ENCODE measurements around the gene CAMK1D. TPM values are rescaled to one million over a fixed set of nuclear protein-coding genes. Genes with fewer than 3 reads are reported as not detected.

The CAMK1D gene
- polyA plus RNA-seq, 12 donors: 1.6 to 16.1 (median 3.5) TPM; not detected in 1

DNA sequence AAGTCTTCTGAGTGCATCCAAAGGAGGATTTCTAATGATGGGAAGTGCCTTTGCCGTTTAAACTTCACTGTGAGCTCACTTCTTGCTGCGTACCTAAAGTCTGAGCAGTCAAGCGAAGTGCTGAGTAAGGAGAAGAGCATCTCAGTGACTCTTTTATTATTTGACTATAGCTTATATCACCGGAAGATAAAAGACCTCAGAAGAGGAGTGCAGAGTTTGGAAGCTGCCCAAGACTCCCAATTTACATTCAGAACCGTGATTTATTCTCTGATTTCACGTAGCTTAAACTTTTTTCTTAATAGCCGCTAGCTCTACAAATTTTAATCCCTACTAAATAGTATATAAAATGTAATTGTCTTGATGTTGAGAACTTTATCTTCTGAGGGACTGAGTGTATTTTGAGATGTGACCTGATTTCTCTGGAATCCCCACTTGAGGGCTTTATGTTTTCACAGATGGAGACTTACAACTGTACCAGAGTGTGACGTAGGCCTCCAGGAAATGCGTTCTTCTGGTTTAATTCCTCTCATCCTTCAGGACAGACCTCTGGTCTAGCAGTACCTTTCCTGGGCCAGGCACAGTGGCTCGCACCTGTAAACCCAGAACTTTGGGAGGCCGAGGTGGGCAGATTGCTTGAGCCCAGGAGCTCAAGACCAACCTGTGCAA lies 51.1 kb downstream of the CAMK1D start:
- no peak for DNase-seq

DNA sequence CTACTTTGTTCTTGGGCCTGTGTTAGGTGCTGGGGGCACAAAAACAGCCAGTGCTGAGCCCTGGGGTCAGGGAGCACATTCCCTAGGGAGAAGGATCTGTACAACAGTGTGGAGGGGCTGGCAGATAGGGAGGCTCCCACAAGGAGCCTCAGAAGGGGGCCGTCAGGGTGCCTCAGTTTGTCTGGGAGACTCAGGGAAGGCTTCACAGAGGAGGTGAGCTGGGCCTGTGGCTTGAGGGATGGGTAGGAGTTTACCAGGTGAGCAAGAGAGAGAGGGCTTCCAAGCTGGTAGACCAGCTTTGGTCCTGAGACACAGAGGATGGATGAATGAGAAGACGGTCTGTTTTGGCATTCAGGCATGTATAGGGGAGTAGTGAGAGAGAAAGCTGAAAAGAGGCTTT lies 52.1 kb downstream of the CAMK1D start:
- DNase-seq: no peak

DNA sequence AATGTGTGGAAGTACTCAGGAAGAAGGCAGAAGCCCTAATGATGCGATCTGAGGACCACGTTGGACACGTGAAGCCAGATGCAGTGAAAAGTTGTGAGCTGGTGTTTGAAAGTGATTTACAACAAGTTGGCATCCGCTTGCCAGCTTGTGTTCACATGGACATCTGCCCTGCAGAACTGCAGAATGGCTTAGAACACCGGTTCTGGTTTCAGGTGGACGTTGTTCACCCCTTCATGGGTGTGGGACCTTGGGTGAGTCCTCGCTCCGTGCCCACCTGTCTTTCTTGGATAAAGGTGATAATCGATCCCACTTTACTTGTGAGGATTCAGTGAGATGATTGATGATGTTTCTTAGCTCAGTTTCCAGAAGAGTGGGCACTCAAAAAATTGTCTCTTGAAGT lies 53.8 kb downstream of the CAMK1D start:
- DNase-seq: no peak

DNA sequence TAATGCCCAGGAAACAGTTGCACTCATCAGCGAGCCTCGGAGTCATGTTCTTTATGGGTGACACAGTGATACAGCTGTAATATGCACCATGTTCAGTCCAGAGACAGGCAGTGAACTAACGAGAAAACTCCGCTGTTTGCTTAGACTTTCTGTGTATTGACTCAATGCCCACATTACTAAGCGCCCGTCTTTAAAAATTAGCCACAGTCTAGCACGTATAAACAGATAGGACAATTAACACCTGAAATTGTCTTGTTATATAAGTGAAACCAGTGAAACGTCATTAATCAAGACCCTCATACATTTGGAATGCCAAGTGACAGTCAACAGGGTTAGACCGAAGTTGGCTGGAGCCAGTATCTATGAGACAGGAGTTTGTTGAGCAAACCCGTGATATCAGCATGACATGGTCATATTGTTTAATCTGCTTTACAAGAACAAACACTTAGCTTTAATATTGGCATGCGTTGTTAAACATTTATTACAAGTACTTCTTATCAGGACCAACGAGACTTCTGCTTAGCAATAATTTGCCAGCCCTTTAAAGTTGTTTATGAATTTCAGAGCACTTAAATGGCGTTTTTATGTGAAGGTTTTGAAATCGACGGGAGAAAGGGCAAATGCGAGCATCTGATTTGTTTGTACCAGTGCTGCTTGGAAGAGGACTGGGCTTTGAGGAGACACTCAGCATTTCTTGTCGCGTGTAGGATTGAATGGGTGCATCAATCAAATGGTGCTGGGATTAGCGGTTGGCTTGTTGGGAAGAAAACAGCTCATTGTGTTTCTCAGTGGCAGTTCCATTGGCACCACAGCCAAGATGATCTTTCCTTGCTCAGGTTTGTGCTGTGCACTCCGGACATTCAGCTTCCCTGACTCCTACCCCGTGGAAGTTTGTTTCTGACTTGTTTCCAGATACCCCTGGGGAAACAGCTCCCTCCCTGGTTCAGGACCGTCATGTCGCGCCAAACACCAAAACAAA lies 56.3 kb downstream of the CAMK1D start:
- no peak for DNase-seq

DNA sequence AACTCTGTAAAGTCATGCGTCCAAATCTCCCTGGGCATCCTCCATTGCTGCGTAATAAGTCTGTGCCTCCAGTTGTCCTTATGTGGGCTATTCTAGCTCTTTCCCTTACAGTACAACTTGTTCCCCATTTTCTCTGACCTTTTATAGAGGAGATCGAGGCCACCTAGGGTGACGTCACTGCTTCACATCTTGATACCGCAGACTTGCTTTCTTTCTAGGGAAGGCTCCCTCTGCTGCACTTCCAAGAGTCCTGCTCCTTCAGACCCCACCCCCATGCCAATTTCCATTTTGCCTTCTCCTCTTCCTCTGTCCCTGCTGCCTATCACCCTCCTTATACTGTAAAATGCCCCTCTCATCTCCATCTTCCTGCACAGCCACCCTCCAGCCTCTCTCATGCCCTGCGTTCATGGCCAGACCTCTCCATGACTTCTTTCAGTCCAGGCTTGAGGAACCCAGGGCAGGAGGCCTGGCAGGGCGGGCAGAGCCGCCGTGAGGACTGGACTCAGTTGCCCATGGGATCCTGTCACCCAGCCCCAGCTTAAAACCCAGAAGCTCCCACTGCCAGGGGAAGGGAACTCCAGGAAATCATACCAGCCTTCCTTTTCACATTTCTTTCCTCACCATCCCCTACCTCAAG lies 57.5 kb downstream of the CAMK1D start:
- no peak for DNase-seq

DNA sequence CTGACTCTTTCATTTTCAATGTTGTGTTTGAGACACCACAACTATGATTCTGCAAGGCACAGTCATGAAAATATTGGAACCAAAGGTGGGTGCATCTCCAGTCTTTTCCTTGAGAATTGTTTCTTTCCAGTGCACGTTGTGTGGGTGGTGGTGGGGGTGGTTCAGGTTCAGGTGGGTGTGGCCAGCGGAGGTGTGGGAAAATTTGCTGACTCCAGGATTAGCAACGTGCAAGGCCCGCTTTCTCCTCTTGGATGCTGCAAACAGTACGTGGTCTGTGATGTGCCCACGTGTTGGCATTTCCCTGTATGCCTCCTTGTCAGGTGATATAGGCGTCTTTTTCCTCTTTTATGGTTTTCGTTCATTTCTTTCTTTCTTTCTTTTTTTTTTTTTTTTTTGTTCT lies 59.1 kb downstream of the CAMK1D start:
- DNase-seq: no peak

DNA sequence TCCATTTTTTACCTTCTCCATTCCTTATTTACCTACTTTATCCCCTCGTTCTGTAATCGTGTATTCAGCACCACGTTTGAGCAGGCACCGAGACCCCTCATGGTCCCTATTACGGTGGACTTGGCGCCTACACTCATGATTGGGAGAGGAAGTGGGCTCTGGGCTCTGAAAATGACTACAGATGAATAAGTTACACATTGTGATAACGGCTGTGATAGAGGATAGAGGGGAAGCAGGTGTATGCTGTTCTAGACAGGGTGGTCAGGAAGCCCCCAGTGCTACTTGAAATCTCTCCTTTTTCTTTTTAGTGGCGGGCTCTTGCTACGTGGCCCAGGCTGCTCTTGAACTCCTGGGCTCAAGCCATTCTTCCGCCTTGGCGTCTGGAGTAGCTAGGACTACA lies 59.8 kb downstream of the CAMK1D start:
- no peak for DNase-seq

DNA sequence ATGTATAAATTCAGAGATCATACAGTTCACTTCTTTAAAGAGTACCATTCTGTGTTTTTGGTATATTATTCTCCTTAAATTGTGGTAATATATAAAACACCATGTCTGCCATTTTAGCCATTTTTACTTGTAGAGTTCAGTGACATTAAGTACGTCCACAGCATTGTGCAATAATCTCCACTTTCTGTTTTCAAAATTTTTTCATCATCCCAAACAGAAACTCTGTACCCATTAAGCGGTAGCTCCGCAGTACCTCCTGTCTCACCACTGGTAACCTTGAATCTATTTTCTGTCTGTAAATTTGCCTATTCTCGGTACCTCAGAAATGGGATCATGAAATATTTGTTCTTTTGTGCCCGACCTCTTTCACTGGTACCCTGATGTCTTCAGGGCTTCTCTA lies 60.3 kb downstream of the CAMK1D start:
- no peak for DNase-seq

DNA sequence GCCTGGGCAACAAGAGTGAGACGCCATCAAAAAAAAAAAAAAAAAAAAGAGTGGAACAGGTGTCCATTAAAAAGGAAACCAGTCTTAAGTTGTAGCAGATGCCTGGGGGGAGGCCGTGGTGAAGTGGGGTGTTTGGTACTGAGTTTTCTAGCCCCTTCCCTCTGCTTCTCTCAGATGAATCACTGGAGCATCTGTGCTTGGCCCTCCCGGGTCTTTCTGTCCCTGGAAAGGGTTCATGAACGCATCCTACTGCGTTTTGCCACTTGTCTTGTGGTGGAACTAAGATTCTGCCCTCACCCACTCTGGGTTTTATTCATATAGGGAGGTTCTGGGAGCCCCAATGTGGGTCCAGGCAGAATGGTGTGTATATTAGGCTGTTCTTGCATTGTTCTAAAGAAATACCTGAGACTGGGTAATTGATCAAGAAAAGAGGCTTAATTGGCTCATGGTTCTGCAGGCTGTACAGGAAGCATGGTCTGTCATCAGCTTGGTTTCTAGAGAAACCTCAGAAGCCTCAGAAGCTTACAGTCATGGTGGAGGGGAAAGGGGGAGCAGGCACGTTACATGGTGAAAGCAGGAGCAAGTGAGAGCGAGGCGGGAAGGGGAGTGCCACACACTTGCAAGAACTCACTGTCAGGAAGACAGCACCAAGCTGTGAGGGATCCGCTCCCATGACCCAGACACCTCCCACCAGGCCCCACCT lies 63.5 kb downstream of the CAMK1D start:
- DNase-seq: no peak

DNA sequence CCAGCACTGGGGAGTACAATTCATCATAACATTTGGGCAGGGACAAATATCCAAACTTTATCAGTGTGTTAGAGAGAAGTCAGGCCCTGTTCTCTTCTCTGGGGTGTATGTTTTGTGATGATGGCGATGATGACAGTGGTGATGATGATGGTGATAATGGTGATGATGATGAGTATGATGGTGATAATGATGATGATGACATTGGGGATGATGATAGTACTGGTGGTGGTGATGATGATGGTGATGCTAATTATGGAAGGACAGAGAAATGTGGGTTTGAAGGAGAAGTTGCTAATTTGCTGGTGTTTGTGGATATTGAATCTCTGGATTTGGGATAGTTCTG lies 64.0 kb downstream of the CAMK1D start:
- no peak for DNase-seq

DNA sequence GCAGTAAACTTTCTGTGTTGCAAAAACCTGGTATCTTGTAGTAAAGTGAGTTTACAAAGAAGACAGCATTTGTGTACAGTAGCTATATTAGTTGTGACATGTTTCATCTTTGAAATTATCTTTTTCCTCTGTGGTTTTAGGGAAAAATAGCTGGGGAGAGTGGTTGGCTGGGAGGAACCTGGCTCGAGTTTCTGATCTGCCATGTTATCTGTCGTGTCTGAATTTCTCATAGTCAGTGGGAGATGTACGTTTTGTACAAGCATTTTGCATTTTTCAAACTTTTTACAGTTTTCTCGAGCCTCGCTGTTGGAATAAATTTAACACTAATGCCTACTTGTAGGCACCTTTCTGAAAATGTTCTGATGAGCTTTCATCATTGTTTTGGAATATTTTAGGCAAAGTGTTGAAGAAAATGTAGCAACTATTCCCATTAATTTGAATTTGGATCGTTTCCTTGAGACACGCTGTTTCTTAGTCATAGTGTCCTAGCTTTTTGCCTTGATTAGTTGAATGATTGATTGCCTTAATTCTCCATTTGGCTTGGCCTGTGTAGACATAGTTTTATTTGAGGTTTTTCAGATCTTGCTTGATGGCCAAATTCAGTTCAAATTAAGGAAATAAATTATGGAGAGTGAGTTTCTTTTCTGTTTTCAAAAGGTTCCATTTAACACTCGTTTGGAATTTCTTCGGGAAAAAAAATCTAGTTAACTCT lies 65.1 kb downstream of the CAMK1D start:
- DNase-seq: no peak

DNA sequence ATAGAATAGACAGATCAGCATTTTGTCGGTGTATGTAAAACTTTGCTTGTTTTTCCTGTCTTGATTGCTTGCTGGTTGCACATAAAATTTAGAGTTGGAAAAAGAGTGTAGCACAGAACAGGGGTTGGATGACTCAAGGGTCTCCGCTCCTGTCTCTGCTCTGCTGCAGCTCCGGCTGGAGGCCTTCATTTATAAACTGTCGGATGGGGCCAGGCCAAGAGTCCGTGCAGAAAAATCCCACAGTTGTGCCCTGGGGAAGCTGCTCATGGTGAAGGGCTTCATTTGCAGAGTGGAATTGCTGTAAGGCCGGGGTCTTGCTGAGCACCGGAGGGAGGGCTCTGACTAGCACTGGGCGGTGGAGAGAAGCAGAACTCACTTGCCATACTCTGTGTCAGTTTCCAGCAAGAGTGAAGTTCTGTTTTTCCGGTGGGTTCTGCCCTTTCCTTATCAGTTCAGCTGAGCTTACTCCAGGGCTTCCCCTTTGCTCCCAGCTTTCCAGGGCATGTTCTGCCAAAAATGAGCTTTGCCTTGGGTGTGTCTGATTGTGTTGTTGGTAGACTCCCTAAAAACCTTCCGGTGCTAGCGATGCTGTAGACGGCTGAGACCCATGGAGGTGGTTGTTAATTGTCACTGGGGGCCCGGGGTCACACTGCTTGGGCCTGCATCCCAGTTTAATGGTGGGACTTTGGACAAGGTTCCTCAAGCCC lies 67.2 kb downstream of the CAMK1D start:
- no peak for DNase-seq

DNA sequence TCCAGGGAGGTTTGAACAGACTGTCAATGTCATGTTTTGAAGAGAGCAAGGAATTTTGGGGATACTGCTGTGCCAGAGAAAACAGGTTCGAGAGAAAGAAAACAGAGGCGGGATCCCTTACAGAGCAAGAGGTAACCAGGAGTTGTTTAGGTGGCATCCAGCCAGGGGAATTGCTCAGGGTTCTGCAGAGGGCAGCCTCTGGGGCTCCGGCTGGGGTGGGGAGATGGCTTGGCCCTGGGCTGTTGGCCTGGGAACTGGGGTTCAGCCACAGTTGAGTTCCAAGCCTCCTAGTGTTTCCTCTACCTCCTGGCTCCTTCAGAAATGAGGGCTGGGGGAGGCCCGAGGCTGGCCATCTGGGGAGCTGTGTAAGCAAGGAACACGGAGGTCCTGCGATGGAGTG lies 68.0 kb downstream of the CAMK1D start:
- DNase-seq: no peak

DNA sequence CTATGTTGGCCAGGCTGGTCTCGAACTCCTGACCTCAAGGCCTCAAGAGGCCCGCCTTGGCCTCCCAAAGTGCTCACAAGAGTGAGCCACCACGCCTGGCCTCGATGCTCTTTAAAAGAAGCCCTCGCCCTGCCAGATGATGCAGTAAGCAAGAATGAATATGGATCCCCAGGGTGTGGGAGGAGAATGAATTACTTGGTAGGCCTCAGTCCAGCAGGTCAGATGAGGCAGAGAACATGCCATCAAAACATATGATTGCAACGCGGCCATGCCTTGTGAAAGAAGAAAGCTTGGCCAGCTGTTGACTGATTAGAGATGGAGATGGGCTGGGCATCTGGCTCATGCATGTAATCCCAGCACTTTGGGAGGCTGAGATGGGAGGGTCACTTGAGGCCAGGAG lies 68.7 kb downstream of the CAMK1D start:
- DNase-seq: no peak

DNA sequence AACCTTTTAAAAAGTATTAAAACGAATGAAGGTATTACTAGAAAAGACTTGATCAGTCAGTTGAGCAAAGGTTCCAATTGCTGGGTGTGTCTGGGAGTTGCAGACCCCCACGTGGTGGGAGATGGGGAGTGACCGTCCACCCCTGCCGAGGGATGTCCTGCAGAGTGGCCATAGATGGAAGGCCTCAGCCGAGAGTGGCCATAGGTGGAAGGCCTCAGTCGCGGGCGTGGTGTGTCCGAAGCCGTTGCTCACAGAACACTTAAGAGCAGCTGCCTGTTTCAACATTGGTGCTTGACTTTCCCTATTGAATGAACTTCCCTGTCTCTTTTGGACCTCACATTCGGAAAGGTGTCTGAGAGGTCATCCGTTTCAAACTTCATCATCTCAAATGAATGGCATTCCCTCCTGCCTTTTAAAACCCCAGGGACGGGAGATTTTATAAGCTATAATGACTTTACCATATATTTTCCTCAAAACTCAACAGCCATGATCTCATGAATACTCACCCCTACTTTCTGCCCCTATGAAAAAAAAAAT lies 69.4 kb downstream of the CAMK1D start:
- DNase-seq: no peak

DNA sequence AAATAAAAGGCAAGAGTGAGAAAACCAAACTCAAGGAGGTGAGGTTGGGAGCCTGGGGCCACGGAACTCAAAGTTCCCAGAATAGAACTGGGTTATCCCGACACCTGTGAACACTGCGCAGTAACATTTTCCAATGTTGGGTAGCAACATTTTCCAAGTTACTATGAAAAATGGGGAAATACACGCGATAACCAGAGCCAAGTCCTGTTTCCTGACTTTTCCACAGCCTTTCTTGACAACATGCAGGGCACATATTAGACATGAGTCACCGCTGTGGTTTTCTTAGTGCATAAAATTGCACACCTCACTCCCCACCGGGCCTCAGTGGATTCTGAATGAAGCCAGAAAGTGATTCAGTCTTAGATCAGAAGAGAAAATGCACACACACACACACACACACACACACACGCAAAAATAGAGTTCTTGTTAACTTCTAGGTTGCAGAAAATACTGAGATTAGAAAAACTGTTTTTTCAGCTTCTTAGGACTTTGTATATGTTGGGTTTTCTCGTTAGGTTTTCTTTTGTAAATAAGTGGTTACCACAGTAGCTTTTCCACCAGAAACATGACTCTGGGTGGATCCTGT lies 70.0 kb downstream of the CAMK1D start:
- DNase-seq: peak; percentile 79

DNA sequence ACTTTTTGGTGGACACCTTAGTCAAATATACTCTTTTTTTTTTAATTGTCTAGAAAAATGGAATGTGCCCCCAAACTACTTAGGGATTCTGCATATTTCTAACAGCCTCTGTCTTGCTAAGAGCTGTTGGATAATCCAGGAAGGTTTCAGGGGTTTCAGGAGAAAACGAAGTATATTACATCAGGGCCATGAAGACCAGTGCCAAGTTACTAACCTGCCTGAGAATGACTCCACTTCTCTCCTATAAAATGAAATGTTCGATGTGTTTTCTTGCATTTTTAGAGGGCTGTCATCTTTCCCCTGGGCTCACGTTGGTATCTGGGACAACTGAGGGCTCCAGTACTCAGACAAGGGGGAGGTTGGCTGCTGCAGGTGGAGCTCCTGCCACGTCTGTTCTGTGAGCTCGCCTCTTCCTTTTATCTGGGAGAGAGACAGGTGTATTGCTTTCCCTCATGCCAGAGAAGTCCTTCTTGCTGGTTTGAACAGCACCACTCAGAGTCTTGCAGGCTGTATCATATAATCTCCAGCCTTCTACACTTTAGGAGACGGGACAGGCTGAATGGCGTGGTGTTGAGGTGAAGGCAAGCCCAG lies 71.3 kb downstream of the CAMK1D start:
- no peak for DNase-seq

DNA sequence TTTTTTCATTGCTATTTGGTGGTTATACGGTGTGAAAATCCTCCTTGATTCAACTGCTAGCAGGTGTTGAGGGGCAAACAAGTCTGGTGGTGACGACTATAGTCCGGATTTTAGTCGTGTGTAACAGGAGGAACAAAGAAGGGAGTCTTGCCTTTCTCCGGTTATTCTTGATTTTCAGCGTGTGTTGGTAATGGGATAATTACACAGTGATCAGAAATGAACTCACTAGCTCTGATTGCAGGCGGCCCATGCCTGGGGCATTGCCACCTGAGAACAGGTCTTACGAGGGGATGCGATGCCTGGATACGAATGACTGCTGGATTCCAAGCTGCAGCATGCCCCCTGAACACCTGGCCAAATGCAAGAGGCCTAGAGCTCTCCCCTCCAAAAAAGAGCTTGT lies 72.8 kb downstream of the CAMK1D start:
- no peak for DNase-seq

DNA sequence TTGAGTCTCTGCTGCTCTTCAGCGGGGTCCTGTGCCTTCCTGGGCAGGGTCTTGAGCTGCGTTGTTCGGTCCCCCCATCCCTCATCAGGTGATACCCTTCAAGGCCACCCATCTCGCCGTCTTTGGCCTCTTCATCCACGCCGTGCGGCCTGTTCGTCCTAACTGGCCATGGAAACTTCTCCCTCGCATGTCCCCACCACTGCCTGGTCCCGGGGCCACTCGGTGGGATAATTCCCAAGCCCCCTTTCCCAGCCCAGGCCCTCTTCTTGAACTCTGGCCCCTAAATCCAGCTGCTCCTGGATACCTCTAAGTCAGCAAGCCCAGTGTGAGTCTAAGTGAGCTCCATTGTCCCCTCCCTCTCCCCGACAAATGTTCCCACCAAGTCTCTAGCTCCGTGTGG lies 74.5 kb downstream of the CAMK1D start:
- no peak for DNase-seq

DNA sequence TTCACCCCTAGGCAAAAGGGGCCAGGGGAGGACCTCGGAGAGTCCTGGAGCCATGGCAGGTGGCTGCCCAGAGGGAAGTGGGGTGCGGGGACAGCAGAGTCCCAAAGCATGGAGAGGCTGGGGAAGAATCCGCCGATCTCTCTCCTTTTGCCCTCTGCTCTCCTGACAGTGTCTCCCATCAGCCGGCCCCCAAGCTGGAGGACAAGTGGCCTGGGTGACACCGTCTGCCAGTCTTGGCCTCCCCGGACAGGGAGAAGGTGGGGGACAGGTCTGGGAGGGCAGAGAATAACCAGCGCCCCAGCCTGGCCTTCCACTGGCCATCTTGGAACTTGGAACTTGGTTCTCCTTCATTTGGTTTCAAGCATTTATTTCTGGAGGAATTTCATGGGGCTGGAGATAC lies 77.9 kb downstream of the CAMK1D start:
- no peak for DNase-seq
